Measurements from ENCODE around the gene FPGS.

- TF ChIP-seq, protein P1, sequence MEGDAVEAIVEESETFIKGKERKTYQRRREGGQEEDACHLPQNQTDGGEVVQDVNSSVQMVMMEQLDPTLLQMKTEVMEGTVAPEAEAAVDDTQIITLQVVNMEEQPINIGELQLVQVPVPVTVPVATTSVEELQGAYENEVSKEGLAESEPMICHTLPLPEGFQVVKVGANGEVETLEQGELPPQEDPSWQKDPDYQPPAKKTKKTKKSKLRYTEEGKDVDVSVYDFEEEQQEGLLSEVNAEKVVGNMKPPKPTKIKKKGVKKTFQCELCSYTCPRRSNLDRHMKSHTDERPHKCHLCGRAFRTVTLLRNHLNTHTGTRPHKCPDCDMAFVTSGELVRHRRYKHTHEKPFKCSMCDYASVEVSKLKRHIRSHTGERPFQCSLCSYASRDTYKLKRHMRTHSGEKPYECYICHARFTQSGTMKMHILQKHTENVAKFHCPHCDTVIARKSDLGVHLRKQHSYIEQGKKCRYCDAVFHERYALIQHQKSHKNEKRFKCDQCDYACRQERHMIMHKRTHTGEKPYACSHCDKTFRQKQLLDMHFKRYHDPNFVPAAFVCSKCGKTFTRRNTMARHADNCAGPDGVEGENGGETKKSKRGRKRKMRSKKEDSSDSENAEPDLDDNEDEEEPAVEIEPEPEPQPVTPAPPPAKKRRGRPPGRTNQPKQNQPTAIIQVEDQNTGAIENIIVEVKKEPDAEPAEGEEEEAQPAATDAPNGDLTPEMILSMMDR (IDR thresholded peaks at IDR 0.05; ENCODE audit: low read length) = no peak
- no peak for TF ChIP-seq EZH2 (IDR thresholded peaks at IDR 0.05; ENCODE audit: borderline replicate concordance, low read length)
Measured at GRCh38 chr9:127796852-127797370, 5.8 kb upstream of the FPGS start.
